ENCODE results near the gene CAMK1D.

DNA sequence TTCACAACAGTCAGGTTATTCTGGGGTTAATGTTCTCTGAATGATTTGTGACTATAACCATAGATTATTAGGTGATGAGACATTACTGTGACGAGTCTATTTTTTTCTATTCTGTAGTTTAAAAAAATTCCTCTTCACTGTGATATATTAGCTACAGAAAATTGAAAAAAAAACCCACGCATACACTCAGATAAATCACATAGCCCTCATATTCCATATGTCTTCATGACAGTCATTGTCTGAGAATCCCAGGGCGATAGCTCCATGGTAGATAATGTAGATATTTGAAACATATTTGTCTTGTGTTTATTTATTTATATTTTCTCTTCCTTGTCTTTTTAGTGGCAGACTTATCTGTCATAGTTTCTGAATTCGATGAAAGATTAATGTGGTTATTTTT lies 110.0 kb downstream of the CAMK1D start:
- TF ChIP-seq, protein P1, sequence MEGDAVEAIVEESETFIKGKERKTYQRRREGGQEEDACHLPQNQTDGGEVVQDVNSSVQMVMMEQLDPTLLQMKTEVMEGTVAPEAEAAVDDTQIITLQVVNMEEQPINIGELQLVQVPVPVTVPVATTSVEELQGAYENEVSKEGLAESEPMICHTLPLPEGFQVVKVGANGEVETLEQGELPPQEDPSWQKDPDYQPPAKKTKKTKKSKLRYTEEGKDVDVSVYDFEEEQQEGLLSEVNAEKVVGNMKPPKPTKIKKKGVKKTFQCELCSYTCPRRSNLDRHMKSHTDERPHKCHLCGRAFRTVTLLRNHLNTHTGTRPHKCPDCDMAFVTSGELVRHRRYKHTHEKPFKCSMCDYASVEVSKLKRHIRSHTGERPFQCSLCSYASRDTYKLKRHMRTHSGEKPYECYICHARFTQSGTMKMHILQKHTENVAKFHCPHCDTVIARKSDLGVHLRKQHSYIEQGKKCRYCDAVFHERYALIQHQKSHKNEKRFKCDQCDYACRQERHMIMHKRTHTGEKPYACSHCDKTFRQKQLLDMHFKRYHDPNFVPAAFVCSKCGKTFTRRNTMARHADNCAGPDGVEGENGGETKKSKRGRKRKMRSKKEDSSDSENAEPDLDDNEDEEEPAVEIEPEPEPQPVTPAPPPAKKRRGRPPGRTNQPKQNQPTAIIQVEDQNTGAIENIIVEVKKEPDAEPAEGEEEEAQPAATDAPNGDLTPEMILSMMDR (IDR thresholded peaks at IDR 0.05): no peak
- no peak for TF ChIP-seq POLR2A (IDR thresholded peaks at IDR 0.05)
